HepG2 (cell line): ENCODE measurements around the gene HCK. TPM values are rescaled to one million over a fixed set of nuclear protein-coding genes. Genes with fewer than 3 reads are reported as not detected.

ENCODE experiments used
- ARID5B ChIP-seq: IDR thresholded peaks from 2 replicates; pipeline ENCODE4 v1.4.0; 2020; ENCODE audit warnings: mild to moderate bottlenecking, missing genetic modification reagents
- CERS6 ChIP-seq: sonication (generic); formaldehyde crosslinking; IDR thresholded peaks from 2 replicates; pipeline ENCODE4 v1.5.0; 2020; ENCODE audit warnings: missing genetic modification reagents
- DBP ChIP-seq: sonication (generic); formaldehyde crosslinking; IDR thresholded peaks from 2 replicates; pipeline ENCODE4 v1.4.0; 2020; ENCODE audit warnings: missing genetic modification reagents; ENCODE audit errors: not compliant biosample characterization
- DDIT3 ChIP-seq: sonication (generic); formaldehyde crosslinking; IDR thresholded peaks from 2 replicates; pipeline ENCODE4 v1.4.0; 2020; ENCODE audit warnings: mild to moderate bottlenecking, missing genetic modification reagents
- GMEB1 ChIP-seq: sonication (generic); formaldehyde crosslinking; IDR thresholded peaks from 2 replicates; pipeline ENCODE4 v1.5.1; 2020; ENCODE audit warnings: missing genetic modification reagents, mild to moderate bottlenecking, borderline replicate concordance
- HMGXB4 ChIP-seq, 2 experiments: sonication (generic) in 1 of 2; formaldehyde crosslinking in 1 of 2; IDR thresholded peaks; 2 replicates each; pipeline versions ENCODE4 v1.4.0 to v1.6.1; 2018 to 2020; ENCODE audit warnings: missing genetic modification reagents in 2 of 2, borderline replicate concordance in 1 of 2, low read depth in 1 of 2, mild to moderate bottlenecking in 1 of 2, missing biosample characterization in 1 of 2
- IKZF5 ChIP-seq: IDR thresholded peaks from 2 replicates; pipeline ENCODE4 v1.6.1; 2018; ENCODE audit warnings: missing genetic modification reagents, mild to moderate bottlenecking, missing compliant biosample characterization
- SMAD9 ChIP-seq: sonication (generic); formaldehyde crosslinking; IDR thresholded peaks from 2 replicates; pipeline ENCODE4 v1.5.1; 2020; ENCODE audit warnings: mild to moderate bottlenecking, missing genetic modification reagents
- ZBTB37 ChIP-seq: sonication (generic); formaldehyde crosslinking; IDR thresholded peaks from 2 replicates; pipeline ENCODE4 v1.4.0; 2020; ENCODE audit warnings: mild to moderate bottlenecking, missing genetic modification reagents
- ZNF782 ChIP-seq: sonication (generic); formaldehyde crosslinking; IDR thresholded peaks from 2 replicates; pipeline ENCODE4 v1.4.0; 2020; ENCODE audit warnings: missing genetic modification reagents, mild to moderate bottlenecking, borderline replicate concordance
- ZNF784 ChIP-seq: sonication (generic); formaldehyde crosslinking; IDR thresholded peaks from 2 replicates; pipeline ENCODE4 v1.5.1; 2020; ENCODE audit warnings: missing genetic modification reagents, mild to moderate bottlenecking, borderline replicate concordance
- polyA plus RNA-seq, 8 experiments: library from polyadenylated mRNA; depleted of rRNA in 3 of 8; stranded (reverse) in 7 of 8; unstranded in 1 of 8; fragments of >200 nt; fragmentation: Illumina TruSeq in 4 of 8; extraction: Trizol in 4 of 8; gene quantifications; 2 replicates each; pipeline versions ENCODE4 v1.2.1 to v1.2.3, GENCODE V29; 2011 to 2016; ENCODE audit warnings: low read depth in 4 of 8, missing spikeins in 1 of 8, mixed read lengths in 1 of 8; ENCODE audit not compliant: insufficient read depth in 1 of 8
- total RNA-seq, 5 experiments: library from RNA; depleted of rRNA; stranded (reverse); fragments of >200 nt; fragmentation: Illumina TruSeq; extraction: Trizol; gene quantifications; 2 replicates each; pipeline ENCODE4 v1.2.3, GENCODE V29; 2016; ENCODE audit warnings: low read depth in 1 of 5

Gene HCK
- total and polyA plus RNA-seq, 2 of the 13 experiments (the other 11 are each of a cell fraction or from before 2014, with no cell fraction given): 0.04 TPM; not detected in 1

- TF ChIP-seq ARID5B (no peak), IKZF5 (CRISPR knock-in tag) (peak; percentile 48; the same call in 1 of the 2 replicates), DBP (CRISPR knock-in tag) (no peak), GMEB1 (peak; percentile 60; the same call in 1 of the 2 replicates), SMAD9 (CRISPR knock-in tag) (no peak), ZBTB37 (CRISPR knock-in tag) (no peak), DDIT3 (CRISPR knock-in tag) (no peak), ZNF784 (CRISPR knock-in tag) (0 out of 2 replicates have a peak, but pooled peaks have one; percentile 55), HMGXB4 (CRISPR knock-in tag; IDR thresholded peaks at IDR 0.05; ENCODE audit: borderline replicate concordance in 1 of 2, low read depth in 1 of 2) (peak; percentile 94 to 97), ZNF782 (CRISPR knock-in tag) (no peak), CERS6 (CRISPR knock-in tag) (no peak)
These were observed 20.8 kb upstream of the HCK start (continued) for GRCh38 chr20:32031007-32031958.
